Gastroesophageal sphincter (tissue), 3 donors: ENCODE data around the gene PCARE.

ENCODE experiments used
- POLR2A ChIP-seq, 2 donors: fragments of 450-650 bp; IDR thresholded peaks; one replicate each; pipeline ENCODE4 v1.6.1; 2017; ENCODE audit warnings: antibody characterized with exemption in 2 of 2, mild to moderate bottlenecking in 2 of 2, moderate library complexity in 1 of 2
- TF ChIP-seq, protein P1 (sequence below), 4 experiments: fragments of 200-600 bp in 2 of 4; fragments of 450-650 bp in 2 of 4; sonication (generic) in 1 of 4; IDR thresholded peaks; one replicate each; pipeline ENCODE4 v1.5.1; 2017 to 2019; ENCODE audit warnings: antibody characterized with exemption in 4 of 4, mild to moderate bottlenecking in 2 of 4, moderate library complexity in 2 of 4

- TF ChIP-seq, protein P1, sequence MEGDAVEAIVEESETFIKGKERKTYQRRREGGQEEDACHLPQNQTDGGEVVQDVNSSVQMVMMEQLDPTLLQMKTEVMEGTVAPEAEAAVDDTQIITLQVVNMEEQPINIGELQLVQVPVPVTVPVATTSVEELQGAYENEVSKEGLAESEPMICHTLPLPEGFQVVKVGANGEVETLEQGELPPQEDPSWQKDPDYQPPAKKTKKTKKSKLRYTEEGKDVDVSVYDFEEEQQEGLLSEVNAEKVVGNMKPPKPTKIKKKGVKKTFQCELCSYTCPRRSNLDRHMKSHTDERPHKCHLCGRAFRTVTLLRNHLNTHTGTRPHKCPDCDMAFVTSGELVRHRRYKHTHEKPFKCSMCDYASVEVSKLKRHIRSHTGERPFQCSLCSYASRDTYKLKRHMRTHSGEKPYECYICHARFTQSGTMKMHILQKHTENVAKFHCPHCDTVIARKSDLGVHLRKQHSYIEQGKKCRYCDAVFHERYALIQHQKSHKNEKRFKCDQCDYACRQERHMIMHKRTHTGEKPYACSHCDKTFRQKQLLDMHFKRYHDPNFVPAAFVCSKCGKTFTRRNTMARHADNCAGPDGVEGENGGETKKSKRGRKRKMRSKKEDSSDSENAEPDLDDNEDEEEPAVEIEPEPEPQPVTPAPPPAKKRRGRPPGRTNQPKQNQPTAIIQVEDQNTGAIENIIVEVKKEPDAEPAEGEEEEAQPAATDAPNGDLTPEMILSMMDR (IDR thresholded peaks at IDR 0.05) = no peak
- no peak for TF ChIP-seq POLR2A (IDR thresholded peaks at IDR 0.05)
Observed at GRCh38 chr2:29014331-29014730, 60.0 kb downstream of the PCARE start.
